Cardiac fibroblast (primary cell): ENCODE data around the gene DOCK4.

Experiments
- DNase-seq, 2 donors: peaks; one replicate each; pipeline versions ENCODE4 v3.0.0 to v3.0.0-alpha.2; 2010; ENCODE audit warnings: low read depth in 2 of 2
- H3K4me3 ChIP-seq, 2 donors: replicated peaks in 1 of 2; 1 replicate in 1 of 2; 2 replicates in 1 of 2; pipeline ENCODE4 v1.5.1; 2011; ENCODE audit warnings: low read depth in 2 of 2, low read length in 2 of 2, mild to moderate bottlenecking in 2 of 2, moderate library complexity in 1 of 2
- CTCF ChIP-seq: IDR thresholded peaks from one replicate; pipeline ENCODE4 v1.5.1; 2011; ENCODE audit warnings: low read depth, mild to moderate bottlenecking, low read length, inconsistent platforms

DOCK4 gene

GRCh38 chr7:111954474-111955381 lies 251.5 kb downstream of the DOCK4 start:
- DNase-seq = no peak
- no peak overlapping the region for H3K4me3 ChIP-seq
- no peak for TF ChIP-seq CTCF

GRCh38 chr7:111954056-111954455 lies 252.1 kb downstream of the DOCK4 start:
- DNase-seq = no peak
- TF ChIP-seq CTCF = no peak

GRCh38 chr7:111953611-111954010 lies 252.6 kb downstream of the DOCK4 start:
- DNase-seq = peak; percentile 40 to 54
- no peak overlapping the region for H3K4me3 ChIP-seq
- no peak for TF ChIP-seq CTCF

More at GRCh38 chr7:111954056-111954455, 252.1 kb downstream of the DOCK4 start:
- H3K4me3 ChIP-seq = no peak overlapping the region

- TF ChIP-seq CTCF = no peak
- DNase-seq = no peak
- no peak overlapping the region for H3K4me3 ChIP-seq
Observed at GRCh38 chr7:111952783-111953182, 253.4 kb downstream of the DOCK4 start.

GRCh38 chr7:111951052-111951451 lies 255.1 kb downstream of the DOCK4 start:
- no peak for DNase-seq
- TF ChIP-seq CTCF = no peak
- H3K4me3 ChIP-seq = no peak overlapping the region

- no peak for DNase-seq
- no peak for TF ChIP-seq CTCF
- no peak overlapping the region for H3K4me3 ChIP-seq
Observed at GRCh38 chr7:111942450-111943081, 263.6 kb downstream of the DOCK4 start.
